GM12865 (cell line): ENCODE measurements around the gene CGA.

Source experiments
- DNase-seq: peaks from one replicate; pipeline ENCODE4 v3.0.0; 2010; ENCODE audit warnings: low read depth
- H3K4me3 ChIP-seq: 2 replicates; pipeline ENCODE4 v1.5.1; 2011; ENCODE audit warnings: mild to moderate bottlenecking, low read depth, low read length, control low read depth
- CTCF ChIP-seq: IDR thresholded peaks from 2 replicates; pipeline ENCODE4 v1.5.1; 2011; ENCODE audit warnings: low read length, control low read depth, low read depth, inconsistent platforms; ENCODE audit not compliant: insufficient read depth; ENCODE audit errors: missing control alignments

CGA gene

GRCh38 chr6:87059943-87060342 lies 35.0 kb downstream of the CGA start:
- no peak overlapping the region for H3K4me3 ChIP-seq
- no peak for DNase-seq
- TF ChIP-seq CTCF, result no peak

- DNase-seq, result no peak
- no peak overlapping the region for H3K4me3 ChIP-seq
- TF ChIP-seq CTCF, result no peak
These were observed 40.6 kb downstream of the CGA start for GRCh38 chr6:87054143-87054833.

- no peak overlapping the region for H3K4me3 ChIP-seq
- TF ChIP-seq CTCF, result no peak
- DNase-seq, result no peak
These were observed 41.6 kb downstream of the CGA start for GRCh38 chr6:87053312-87053711.

GRCh38 chr6:87049779-87050178 lies 45.1 kb downstream of the CGA start:
- TF ChIP-seq CTCF, result no peak
- no peak for DNase-seq
- H3K4me3 ChIP-seq, result no peak overlapping the region

GRCh38 chr6:87045521-87046075 lies 49.3 kb downstream of the CGA start:
- peak; percentile 18 for DNase-seq
- no peak overlapping the region for H3K4me3 ChIP-seq
- TF ChIP-seq CTCF, result no peak

- DNase-seq, result no peak
- TF ChIP-seq CTCF, result no peak
- no peak overlapping the region for H3K4me3 ChIP-seq
These were observed 54.2 kb downstream of the CGA start for GRCh38 chr6:87040729-87041128.
